SK-N-DZ (cell line): Measurements from ENCODE around the gene IL11RA.
"Not testable (repeated sequence)": the region's sequence is repeated elsewhere in the genome, so short reads cannot be mapped to it uniquely, and the experiment has no call there.

Source experiments
- DNase-seq: peaks from one replicate; pipeline ENCODE4 v3.0.0-alpha.2; 2015; ENCODE audit warnings: low spot score

Gene IL11RA

GRCh38 chr9:34628656-34629490 is 23.1 kb upstream of the IL11RA start, which contains the start of gene ARID3C:
ARID3C (minus strand) TSS chr9:34629066; CDS start chr9:34628014, 1,052 bp downstream.
- no peak for DNase-seq

GRCh38 chr9:34629491-34629808 is 22.5 kb upstream of the IL11RA start:
- no peak for DNase-seq

GRCh38 chr9:34630402-34631154 is 21.4 kb upstream of the IL11RA start:
- no peak for DNase-seq

- DNase-seq = no peak
These were observed 18.8 kb upstream of the IL11RA start for GRCh38 chr9:34633166-34633565.

- DNase-seq = peak; percentile 74
These were observed 18.0 kb upstream of the IL11RA start for GRCh38 chr9:34633851-34634550.

- DNase-seq = no peak
These were observed 17.3 kb upstream of the IL11RA start for GRCh38 chr9:34634551-34635248.

- no peak for DNase-seq
These were observed 16.4 kb upstream of the IL11RA start for GRCh38 chr9:34635556-34635955.

GRCh38 chr9:34636791-34637355 is 15.1 kb upstream of the IL11RA start:
- DNase-seq = no peak

GRCh38 chr9:34637356-34638137 is 14.4 kb upstream of the IL11RA start, which contains the start of gene SIGMAR1:
SIGMAR1 (minus strand) TSS chr9:34637787; CDS start chr9:34637697, 90 bp downstream.
- peak; percentile 95 for DNase-seq

- DNase-seq = no peak
These were observed 13.9 kb upstream of the IL11RA start for GRCh38 chr9:34638138-34638445.

- not testable (repeated sequence) for DNase-seq
These were observed 12.7 kb upstream of the IL11RA start for GRCh38 chr9:34639322-34639721.

- DNase-seq = no peak
These were observed 9.3 kb upstream of the IL11RA start for GRCh38 chr9:34642679-34643078.

GRCh38 chr9:34644766-34645314 is 7.1 kb upstream of the IL11RA start:
- DNase-seq = no peak

GRCh38 chr9:34646211-34647083 is 5.5 kb upstream of the IL11RA start, which contains the start of gene GALT:
GALT (plus strand) TSS chr9:34646675; CDS start chr9:34646705, 30 bp downstream.
- DNase-seq = peak; percentile 94

- DNase-seq = no peak
These were observed 4.9 kb upstream of the IL11RA start for GRCh38 chr9:34647084-34647403.

GRCh38 chr9:34647651-34648050 is 4.3 kb upstream of the IL11RA start:
- no peak for DNase-seq

- no peak for DNase-seq
These were observed 3.3 kb upstream of the IL11RA start for GRCh38 chr9:34648673-34649072.

- no peak for DNase-seq
These were observed 1.2 kb upstream of the IL11RA start for GRCh38 chr9:34650816-34651215.

- DNase-seq = no peak
These were observed 664 bp upstream of the IL11RA start for GRCh38 chr9:34651321-34651720.
